Omental fat pad (tissue), 4 donors: Measurements from ENCODE around the gene MC3R. TPM values are rescaled to one million over a fixed set of nuclear protein-coding genes. Genes with fewer than 3 reads are reported as not detected.

Experiments used
- ATAC-seq: fragments of 150-250 bp; one replicate; pipeline ENCODE4 v1.9.1; 2016; ENCODE audit warnings: mild to moderate bottlenecking, moderate library complexity; ENCODE audit not compliant: low FRiP score
- DNase-seq: peaks from one replicate; pipeline ENCODE4 v3.0.0-alpha.2; 2019; ENCODE audit warnings: low spot score
- small RNA-seq: library from RNA; depleted of rRNA; stranded (forward); fragments of <200 nt; gene quantifications from one replicate; pipeline ENCODE3, GENCODE V24; 2016
- total RNA-seq, 4 donors: library from RNA; depleted of rRNA; stranded (reverse); fragments of >200 nt; gene quantifications; one replicate each; pipeline ENCODE4 v1.1.0, GENCODE V29; 2016
- TF ChIP-seq, protein P1 (sequence below), 3 donors: fragments of 450-650 bp; IDR thresholded peaks; one replicate each; pipeline ENCODE4 v1.5.1; 2016 to 2017; ENCODE audit warnings: antibody characterized with exemption in 3 of 3, mild to moderate bottlenecking in 3 of 3, moderate library complexity in 2 of 3

The MC3R gene
- total RNA-seq, 4 donors from 2014 or later, result not detected

DNA sequence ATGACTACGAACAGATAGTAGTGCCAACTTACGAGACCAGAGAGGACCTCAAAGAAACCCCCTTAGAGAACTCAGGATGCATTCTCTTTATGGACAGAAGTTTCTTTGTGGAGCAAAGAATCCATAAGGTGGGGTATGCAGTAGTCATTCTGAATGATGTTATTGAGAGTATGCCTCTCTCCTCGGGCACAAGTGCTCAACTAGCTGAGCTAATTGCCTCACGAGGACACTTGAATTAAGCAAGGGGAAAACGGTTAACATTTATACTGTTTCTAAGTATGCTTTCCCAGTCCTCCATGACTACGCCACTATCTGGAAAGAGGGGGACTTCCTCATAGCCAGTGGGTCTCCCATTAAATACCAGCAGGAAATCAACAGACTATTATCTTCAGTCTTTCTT lies 25.6 kb downstream of the MC3R start:
- DNase-seq, result no peak
- no peak for ATAC-seq
- TF ChIP-seq, protein P1, sequence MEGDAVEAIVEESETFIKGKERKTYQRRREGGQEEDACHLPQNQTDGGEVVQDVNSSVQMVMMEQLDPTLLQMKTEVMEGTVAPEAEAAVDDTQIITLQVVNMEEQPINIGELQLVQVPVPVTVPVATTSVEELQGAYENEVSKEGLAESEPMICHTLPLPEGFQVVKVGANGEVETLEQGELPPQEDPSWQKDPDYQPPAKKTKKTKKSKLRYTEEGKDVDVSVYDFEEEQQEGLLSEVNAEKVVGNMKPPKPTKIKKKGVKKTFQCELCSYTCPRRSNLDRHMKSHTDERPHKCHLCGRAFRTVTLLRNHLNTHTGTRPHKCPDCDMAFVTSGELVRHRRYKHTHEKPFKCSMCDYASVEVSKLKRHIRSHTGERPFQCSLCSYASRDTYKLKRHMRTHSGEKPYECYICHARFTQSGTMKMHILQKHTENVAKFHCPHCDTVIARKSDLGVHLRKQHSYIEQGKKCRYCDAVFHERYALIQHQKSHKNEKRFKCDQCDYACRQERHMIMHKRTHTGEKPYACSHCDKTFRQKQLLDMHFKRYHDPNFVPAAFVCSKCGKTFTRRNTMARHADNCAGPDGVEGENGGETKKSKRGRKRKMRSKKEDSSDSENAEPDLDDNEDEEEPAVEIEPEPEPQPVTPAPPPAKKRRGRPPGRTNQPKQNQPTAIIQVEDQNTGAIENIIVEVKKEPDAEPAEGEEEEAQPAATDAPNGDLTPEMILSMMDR (IDR thresholded peaks at IDR 0.05), result no peak

DNA sequence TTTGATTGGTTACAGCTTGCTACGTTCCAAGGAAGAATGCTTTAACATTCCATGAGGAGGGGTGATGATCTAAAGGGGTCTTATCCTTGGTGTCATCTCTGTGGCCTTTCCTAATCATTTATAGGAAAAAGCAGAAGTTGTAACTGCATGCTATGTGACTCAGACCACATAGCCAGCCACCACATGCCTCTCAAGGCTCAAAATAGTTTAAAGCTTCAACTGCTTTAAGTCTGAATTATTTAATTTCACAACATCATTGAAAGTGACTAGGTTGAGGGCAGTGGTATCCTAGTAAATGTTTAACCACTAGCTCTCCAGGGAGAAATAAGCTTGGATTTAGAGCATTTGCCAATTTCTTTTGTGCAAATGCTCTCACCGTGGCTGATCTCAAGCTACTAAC lies 29.7 kb downstream of the MC3R start:
- DNase-seq (no peak), ATAC-seq (no peak)
- TF ChIP-seq, protein P1 (IDR thresholded peaks at IDR 0.05), result no peak

DNA sequence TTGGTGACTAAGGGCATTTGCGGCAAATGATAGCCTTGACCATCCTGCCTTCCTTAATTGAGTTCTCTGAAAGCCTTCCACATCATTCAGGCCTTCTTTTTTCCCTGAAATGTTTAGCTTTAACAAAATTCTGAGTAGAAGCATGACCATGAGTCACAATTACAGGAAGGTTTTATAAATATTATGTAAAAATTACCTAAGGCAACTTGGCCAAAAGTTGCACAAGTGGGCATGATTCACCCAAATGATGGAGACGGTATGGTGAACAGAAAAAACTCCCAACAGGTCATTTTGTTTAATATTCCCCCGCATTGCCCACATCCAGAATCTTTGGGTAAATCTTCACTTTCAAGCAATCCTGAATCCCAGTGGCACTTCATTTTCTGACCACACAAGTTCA lies 37.0 kb downstream of the MC3R start:
- no peak for DNase-seq
- TF ChIP-seq, protein P1 (IDR thresholded peaks at IDR 0.05), result no peak
- ATAC-seq, result peak; percentile 44

DNA sequence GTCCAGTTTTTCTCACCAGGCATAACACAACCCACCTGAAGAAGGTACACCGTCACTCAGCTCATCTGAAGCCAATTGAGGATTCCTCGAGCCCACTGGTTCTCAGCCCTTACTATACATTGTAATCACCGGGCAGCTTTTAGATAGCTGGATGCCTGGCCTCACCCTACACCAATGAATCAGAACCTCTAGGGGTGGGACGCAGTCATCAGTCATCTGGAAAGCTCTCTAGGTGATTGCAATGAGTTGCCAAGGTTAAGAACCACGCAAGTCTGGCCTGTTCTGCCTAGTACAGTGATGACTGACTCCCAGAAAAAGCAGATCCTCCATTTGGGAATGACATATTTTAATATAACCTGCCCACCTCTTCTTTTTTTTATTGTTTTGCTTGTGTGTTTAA lies 41.1 kb downstream of the MC3R start:
- DNase-seq (no peak), ATAC-seq (no peak)
- TF ChIP-seq, protein P1 (IDR thresholded peaks at IDR 0.05), result no peak

DNA sequence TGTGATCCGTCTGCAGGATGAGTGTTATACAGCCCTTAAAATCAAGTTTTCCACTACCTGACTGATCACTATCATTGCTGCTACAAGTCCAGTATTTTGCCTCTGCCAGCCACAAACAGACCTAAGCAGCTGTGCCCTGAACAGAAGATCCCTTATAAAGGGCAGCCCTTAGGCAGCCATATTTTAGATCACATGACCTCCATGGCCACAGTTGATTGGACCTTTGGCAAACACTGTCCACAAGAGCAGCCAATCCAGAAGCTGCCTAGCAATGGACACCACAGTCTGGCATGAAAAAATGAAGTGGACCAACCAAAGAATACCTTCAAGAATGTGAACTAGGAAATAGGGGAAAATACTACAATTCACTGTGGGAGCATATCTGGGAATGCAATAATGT lies 50.8 kb downstream of the MC3R start:
- ATAC-seq (no peak), DNase-seq (no peak)
- TF ChIP-seq, protein P1 (IDR thresholded peaks at IDR 0.05), result no peak

Small RNA genes within 50 kb of the gene (small RNA-seq; reads per million reads assigned to genes)
- gene RNA5SP487, result not detected

Other genes with a start within 250 kb of the MC3R start
- gene CBLN4, start 243.2 kb upstream of the MC3R start, total RNA-seq, result 1 to 10 TPM in 1 of 4 donors, under 1 TPM in 2, not detected in 1; 0.13 to 1.0 (median 0.32) TPM
- 10 to 100 TPM; 29.2 to 58.6 (median 39.3) TPM for gene FAM210B, start 110.2 kb downstream of the MC3R start, total RNA-seq
- gene AURKA, start 143.5 kb downstream of the MC3R start, total RNA-seq, result 1 to 10 TPM in 3 of 4 donors, under 1 TPM in 1; 0.95 to 4.1 (median 2.5) TPM
- 10 to 100 TPM; 20.8 to 26.8 (median 22.0) TPM for gene CSTF1, start 143.9 kb downstream of the MC3R start, total RNA-seq
- 10 to 100 TPM in 1 of 4 donors, 1 to 10 TPM in 3; 3.5 to 10.6 (median 6.0) TPM for gene CASS4, start 163.5 kb downstream of the MC3R start, total RNA-seq
- 10 to 100 TPM; 52.7 to 62.9 (median 53.7) TPM for gene RTF2, start 219.9 kb downstream of the MC3R start, total RNA-seq